Endothelial cell (in vitro differentiated cells): ENCODE data around the gene SPATA3. TPM values are rescaled to one million over a fixed set of nuclear protein-coding genes. Genes with fewer than 3 reads are reported as not detected.
"Not testable (repeated sequence)": the region's sequence is repeated elsewhere in the genome, so short reads cannot be mapped to it uniquely, and the experiment has no call there.

ENCODE experiments used
- DNase-seq: peaks from one replicate; pipeline ENCODE4 v3.0.0; 2021; ENCODE audit warnings: low spot score
- H3K27ac Mint-ChIP-seq: one replicate; pipeline ENCODE4 v1.8.0; 2021; ENCODE audit warnings: mixed read lengths, inconsistent platforms; ENCODE audit not compliant: unreplicated experiment
- H3K27me3 Mint-ChIP-seq: one replicate; pipeline ENCODE4 v1.8.0; 2021; ENCODE audit warnings: mild to moderate bottlenecking, moderate library complexity, mixed read lengths, inconsistent platforms; ENCODE audit not compliant: unreplicated experiment
- H3K36me3 Mint-ChIP-seq: one replicate; pipeline ENCODE4 v1.8.0; 2021; ENCODE audit warnings: mild to moderate bottlenecking, low read depth, mixed read lengths, inconsistent platforms; ENCODE audit not compliant: unreplicated experiment
- H3K4me1 Mint-ChIP-seq: one replicate; pipeline ENCODE4 v1.8.0; 2021; ENCODE audit warnings: mild to moderate bottlenecking, mixed read lengths, inconsistent platforms; ENCODE audit not compliant: unreplicated experiment
- H3K4me3 Mint-ChIP-seq: one replicate; pipeline ENCODE4 v1.8.0; 2021; ENCODE audit warnings: mild to moderate bottlenecking, mixed read lengths, inconsistent platforms; ENCODE audit not compliant: unreplicated experiment
- H3K9me3 Mint-ChIP-seq: one replicate; pipeline ENCODE4 v1.8.0; 2021; ENCODE audit warnings: mixed read lengths, inconsistent platforms; ENCODE audit not compliant: unreplicated experiment
- CTCF ChIP-seq: fragments of 200-600 bp; sonication (generic); IDR thresholded peaks from one replicate; pipeline ENCODE4 v1.5.0; 2021; ENCODE audit warnings: antibody characterized with exemption; ENCODE audit not compliant: unreplicated experiment
- total RNA-seq: library from RNA; stranded (reverse); fragmentation: NEBNext Ultra II Directional; extraction: Animal tissue kit (Norgen Biotek cat#: 25700); gene quantifications from one replicate; pipeline ENCODE4 v1.2.1, GENCODE V29; 2021; ENCODE audit not compliant: unreplicated experiment

Gene SPATA3
- total RNA-seq, 1 donor from 2014 or later = not detected

- Mint-ChIP-seq H3K9me3 (peaks cover 4% of the 10 kb centered on the region), H3K27me3 (peaks cover 16% of the 10 kb centered on the region), H3K36me3 (peaks cover 10% of the 10 kb centered on the region), H3K4me3 (peak overlapping the region; percentile 32), H3K4me1 (peaks cover 27% of the 10 kb centered on the region), H3K27ac (no peak overlapping the region)
- TF ChIP-seq CTCF = no peak
- no peak for DNase-seq
Observed at GRCh38 chr2:231003186-231003585, 7.3 kb downstream of the SPATA3 start.

GRCh38 chr2:231004930-231005329 lies 9.0 kb downstream of the SPATA3 start:
- H3K36me3 Mint-ChIP-seq = peaks cover 10% of the 10 kb centered on the region
- not testable (repeated sequence) for H3K27ac Mint-ChIP-seq, DNase-seq, H3K9me3 Mint-ChIP-seq
- H3K4me3 Mint-ChIP-seq = peak overlapping the region; percentile 35
- H3K27me3 Mint-ChIP-seq = peaks cover 16% of the 10 kb centered on the region
- peaks cover 27% of the 10 kb centered on the region for H3K4me1 Mint-ChIP-seq

- no peak for DNase-seq
- peaks cover 18% of the 10 kb centered on the region for H3K27me3 Mint-ChIP-seq
- peaks cover 10% of the 10 kb centered on the region for H3K36me3 Mint-ChIP-seq
- no peak overlapping the region for H3K27ac Mint-ChIP-seq
- H3K4me3 Mint-ChIP-seq = no peak overlapping the region
- TF ChIP-seq CTCF = no peak
- peaks cover 15% of the 10 kb centered on the region for H3K4me1 Mint-ChIP-seq
- H3K9me3 Mint-ChIP-seq = peaks cover 4% of the 10 kb centered on the region
Observed at GRCh38 chr2:231007286-231008098, 11.6 kb downstream of the SPATA3 start.

- Mint-ChIP-seq H3K4me1 (peaks cover 13% of the 10 kb centered on the region), H3K27me3 (peaks cover 16% of the 10 kb centered on the region), H3K27ac (no peak overlapping the region), H3K4me3 (no peak overlapping the region), H3K9me3 (peaks cover 4% of the 10 kb centered on the region), H3K36me3 (peaks cover 10% of the 10 kb centered on the region)
- no peak for TF ChIP-seq CTCF
- DNase-seq = no peak
Observed at GRCh38 chr2:231008131-231008530, 12.2 kb downstream of the SPATA3 start.

GRCh38 chr2:231009236-231009919 lies 13.5 kb downstream of the SPATA3 start:
- peaks cover 4% of the 10 kb centered on the region for H3K9me3 Mint-ChIP-seq
- no peak overlapping the region for H3K27ac Mint-ChIP-seq
- H3K4me3 Mint-ChIP-seq = no peak overlapping the region
- H3K4me1 Mint-ChIP-seq = peaks cover 8% of the 10 kb centered on the region
- TF ChIP-seq CTCF = no peak
- H3K36me3 Mint-ChIP-seq = peaks cover 10% of the 10 kb centered on the region
- peaks cover 15% of the 10 kb centered on the region for H3K27me3 Mint-ChIP-seq
- no peak for DNase-seq
